ENCODE data around the gene KNCN.

Gene KNCN

DNA sequence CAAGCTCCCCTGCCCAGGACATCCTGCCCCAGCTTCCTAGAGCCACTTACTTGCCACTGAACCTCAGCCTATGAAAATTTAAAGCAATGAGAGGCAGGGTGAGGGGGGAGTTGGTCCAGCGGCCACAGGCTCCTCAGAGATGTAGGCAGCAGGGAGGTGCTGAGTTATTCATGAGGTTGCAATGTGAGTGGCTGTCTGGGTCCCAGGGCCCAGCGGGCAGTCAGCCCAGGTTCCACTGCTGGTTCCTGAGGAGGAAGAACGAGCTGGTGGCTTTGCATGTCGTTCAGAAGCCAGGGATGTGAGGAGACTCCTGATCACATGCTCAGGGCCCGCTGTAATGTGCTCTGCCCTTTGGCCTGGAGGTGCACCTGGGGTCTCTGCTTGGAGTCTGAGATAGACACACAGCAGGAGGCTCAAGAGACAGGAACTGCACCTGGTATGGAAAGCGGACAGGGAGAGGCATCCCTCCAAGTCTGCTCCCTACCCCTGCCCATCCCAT lies at the start of gene KNCN:
TSS of gene KNCN (minus strand) at position 51 of the 499 bp plus-strand sequence. CDS start 432 bp downstream, outside the sequence.
- no peak for DNase-seq

DNA sequence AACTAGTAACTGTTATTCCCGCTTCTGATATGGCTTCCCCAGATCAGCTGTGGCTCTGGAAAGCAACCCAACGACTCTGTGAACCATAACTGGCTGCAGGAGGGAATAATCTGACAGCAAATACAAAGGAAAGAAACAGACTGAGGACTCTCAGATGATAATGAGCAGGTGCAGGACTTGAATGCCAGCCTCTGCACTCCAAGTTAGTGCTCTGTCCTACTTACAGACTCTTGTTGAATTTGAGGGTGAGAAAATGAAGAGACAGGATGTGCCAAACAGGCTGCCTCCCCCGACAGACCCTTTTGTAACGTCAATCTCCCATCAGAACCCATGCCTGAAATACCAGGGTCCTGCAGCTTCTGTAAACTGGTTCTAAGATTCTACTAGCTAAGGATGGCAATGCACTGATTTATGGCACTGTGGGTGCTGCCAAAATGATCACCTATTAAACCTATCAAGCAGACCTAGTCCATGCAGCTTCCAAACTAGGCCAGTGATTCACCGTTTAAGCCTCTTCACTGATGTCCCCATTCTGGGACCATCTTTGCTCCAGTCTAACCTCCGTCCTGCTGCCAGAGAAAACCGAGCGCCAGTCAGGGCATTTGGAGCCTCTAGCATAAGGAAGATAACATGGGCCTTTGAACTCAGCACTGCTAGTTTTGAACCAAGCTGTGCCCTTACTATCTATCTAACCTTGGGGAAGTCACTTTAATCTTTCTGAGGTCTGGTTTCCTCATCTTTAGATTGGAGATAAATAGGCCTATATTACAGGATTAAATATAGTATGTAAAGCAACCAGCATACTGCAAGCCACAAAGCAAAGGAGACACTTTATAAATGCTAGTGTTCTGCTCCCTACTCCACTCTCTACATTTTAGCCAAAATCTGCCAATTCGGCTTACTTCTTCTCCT lies 47.9 kb upstream of the KNCN start:
- peak; percentile 32 for DNase-seq

DNA sequence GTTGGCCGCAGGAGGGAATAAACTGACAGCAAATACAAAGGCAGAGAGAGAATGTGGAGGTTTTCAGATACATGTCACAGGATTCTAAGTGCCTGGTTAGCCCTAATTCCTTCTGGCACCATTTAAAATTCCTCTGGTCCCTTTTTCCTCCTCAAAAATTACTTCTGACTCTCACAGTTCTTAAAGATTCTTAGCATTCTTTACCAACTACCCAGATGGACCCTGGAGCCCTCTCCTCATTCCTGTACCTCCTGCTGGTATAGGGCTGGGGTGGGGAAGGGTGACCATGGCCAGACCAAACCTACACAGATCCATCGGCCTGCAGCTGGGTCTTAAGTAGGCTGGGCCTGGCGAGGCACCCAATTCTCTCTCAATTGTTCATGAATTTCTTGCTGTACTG lies 45.4 kb upstream of the KNCN start:
- no peak for DNase-seq

DNA sequence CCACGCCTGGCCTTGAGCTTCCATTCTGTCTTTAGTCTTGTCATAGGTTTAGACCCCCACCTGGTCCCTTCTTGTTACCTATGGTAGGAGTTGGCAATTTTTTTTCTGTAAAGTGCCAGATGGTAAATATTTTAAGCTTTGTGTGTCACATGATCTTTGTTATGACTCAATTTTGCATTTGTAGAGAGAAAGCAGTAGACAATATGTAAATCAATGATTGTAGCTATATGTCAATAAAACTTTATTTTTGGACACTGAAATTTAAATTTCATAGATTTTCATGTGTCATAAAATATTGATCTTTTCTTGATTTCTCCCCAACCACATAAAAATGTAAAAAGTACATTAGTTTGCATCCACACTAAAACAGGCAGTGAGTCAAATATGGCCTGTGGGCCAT lies 44.6 kb upstream of the KNCN start:
- DNase-seq, result no peak

DNA sequence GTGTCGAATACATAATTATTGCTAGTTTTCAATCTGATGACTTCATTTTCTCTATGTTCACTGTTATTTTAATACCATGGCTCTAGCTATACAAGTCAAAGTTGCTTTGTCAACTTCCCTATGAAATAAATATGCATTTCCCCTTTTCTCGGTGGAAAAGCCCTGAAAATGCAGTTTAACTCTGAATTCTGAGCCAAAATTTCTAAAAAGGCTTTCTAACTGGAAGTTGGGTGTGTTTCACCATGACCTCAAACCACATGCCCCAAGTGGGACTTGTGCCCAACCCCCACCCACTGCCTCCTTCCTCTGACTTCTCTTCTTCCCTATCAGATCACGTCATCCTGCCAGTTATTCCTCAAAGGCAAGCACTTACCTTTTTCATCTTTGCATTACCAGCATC lies 43.7 kb upstream of the KNCN start:
- DNase-seq, result peak; percentile 90

DNA sequence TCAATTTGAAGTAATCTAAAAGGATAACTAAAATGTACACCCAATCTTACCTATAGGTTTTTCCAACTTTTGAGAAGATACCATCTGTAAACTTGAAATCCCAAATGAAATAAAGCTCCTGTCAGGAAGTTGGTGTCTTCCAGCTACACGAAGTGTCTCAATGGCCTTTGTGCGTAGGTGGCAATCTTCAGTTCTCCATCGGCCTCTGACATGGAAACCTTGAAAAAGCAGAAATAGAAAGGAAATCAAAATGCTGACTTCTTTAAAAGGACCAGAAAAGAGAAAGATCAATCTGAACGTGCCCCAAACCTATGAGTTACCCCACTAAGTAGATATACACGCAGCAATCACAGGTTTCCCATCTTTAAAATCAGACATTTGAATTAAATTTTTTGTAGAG lies 42.6 kb upstream of the KNCN start:
- DNase-seq, result no peak

DNA sequence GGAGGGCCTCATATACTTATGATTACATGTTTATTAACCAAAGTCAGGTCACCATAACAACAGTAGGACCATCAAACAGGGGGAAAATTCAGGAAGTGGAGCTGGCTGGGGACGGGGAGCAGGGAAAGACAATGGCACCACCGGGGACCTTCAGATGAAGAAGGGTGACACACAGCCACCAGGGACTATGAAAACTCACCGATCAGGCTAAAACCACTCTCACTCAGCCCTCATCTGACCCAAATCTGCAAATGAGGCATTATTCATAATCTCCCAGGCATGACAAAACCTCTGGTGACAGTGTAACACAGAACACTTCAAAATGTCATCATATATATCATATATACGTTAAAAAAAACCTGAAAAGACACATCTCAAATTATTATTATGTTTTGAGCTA lies 41.4 kb upstream of the KNCN start:
- no peak for DNase-seq

DNA sequence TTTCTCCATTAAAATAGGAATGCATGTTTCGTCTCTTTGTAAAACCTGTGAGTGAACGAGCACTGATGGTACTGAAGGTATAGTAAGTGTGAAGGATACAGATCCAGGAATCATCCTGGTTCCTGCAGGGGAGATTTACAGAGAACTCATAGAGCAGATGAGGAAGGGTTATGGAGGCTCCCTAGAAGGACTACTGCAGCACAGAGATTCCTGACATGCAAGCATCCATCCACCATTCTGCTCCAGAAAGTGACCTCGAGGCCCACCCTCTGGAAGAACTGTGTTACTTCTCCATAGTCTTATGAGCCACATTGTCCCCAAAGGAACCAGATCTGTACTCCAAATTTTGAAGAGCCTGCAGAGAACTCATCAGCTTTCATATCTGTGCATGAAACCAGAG lies 38.1 kb upstream of the KNCN start:
- DNase-seq, result no peak

DNA sequence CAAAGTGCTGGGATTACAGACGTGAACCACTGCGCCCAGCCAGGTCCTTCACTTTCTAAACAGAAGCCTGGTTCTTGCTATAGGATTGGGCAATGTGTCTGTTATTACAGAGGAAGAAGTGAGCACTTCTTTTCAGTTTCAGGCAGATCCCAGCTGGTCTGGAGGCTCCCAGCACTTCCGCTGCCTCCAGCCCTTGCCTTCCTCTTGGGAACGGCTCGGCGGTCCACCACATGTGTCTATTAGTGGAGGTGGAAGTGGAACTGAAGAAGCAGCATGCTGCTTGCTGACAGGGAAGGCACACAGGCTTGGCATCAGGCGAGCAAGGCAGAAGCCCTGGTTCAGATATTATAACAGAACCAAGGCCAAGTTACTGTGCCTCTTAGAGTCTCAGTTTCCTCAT lies 35.6 kb upstream of the KNCN start:
- DNase-seq, result no peak

DNA sequence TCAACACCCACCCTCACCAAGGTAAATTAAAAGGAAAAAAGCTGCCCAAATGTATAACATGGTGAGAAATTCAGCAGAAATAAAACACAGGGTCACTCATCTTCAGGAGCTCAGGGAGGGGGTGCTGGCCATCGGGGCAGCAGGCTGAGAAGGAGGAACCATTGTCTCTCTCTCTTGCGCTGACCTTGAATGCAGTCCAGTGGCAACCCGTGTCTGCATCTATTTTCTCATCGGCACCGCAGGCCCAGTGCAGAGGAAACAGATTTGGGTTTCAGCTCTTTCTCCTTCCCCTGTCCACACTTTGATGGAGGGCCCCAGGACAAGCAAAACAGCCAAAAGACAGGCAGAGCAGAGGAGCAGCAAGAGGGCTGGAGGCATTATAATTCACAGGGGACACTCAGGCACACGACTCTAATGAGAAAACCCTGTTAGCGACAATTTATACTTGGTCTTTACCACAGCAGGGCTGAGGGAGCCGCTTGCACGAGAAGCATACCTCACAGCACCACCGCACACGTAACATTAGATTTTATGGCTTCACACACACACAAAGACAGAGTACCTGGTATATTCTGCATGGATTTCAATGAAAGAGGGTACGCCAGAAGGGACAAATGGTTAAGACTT lies 34.0 kb upstream of the KNCN start:
- no peak for DNase-seq

DNA sequence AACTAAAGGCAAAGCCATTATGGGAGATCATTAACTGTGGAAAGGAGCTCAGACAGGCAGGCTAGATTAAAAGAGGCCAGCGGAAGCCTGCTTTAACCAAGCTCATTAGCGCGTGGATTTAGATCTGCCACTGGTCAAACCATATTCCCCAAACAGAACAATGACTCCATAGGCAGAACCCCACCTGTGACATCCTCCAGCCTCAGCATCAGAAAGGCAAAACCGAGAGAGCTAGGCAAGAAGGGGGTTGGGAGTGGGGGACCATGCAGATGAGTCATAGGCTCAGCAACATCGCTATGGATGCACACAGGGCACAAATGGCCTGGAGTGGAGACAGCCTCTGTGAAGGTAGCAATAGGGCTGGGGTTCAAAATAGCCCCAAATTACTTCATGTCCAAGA lies 32.0 kb upstream of the KNCN start:
- DNase-seq, result no peak

DNA sequence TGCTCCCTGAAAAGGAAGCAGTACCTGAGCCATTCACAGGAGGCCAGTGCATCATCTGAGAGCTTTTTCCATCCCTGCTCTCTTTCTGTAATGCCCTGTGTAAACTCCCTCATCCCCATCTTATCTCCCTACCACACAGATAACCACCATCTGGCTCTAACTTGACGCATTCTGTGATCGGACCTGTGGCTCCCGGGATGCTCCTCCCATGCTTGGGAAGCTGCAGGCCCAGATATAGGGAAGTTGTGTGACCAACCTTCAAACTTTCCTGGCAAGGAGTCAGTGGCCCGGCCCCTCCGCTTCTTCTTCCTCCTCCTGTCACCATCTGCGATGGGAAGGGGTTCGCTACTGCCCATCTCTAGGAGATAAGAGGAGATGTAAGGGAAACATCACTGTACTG lies 31.5 kb upstream of the KNCN start:
- DNase-seq, result peak; percentile 75

DNA sequence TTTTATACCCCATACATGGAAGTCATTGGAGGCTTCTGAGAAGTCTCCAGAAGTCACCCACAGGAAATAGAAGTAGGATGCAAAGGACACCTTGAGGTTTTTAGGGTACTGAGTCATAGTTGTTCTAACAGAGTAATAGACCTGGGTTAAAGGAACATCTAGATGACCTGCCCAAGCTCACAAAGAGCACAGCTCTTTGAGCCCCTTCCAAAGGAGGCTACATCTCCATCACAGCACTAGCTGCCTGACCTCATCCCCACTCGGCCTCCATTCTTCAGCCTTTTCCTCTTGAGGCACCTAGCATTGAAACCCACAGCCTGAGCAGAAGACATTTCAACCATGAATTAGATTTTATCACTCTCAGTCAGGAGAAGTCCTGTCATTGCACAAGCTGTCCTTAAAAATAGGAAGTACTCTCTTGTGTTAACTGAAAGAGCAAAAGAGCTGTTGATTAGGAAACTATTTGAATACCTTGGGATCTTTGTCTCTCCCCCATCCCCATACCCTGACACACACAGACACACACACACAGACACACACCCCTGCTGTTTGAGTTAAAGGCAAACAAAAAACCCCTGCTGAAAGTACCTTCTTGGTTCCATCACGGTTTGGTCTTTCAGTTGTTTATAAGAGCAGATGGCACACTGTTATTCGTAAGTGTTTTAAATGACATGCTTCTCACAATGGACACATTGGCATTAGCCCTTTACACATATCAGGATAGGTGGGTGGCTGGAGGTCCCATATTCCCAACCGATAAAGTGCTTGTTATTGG lies 30.4 kb upstream of the KNCN start:
- DNase-seq, result peak; percentile 89

DNA sequence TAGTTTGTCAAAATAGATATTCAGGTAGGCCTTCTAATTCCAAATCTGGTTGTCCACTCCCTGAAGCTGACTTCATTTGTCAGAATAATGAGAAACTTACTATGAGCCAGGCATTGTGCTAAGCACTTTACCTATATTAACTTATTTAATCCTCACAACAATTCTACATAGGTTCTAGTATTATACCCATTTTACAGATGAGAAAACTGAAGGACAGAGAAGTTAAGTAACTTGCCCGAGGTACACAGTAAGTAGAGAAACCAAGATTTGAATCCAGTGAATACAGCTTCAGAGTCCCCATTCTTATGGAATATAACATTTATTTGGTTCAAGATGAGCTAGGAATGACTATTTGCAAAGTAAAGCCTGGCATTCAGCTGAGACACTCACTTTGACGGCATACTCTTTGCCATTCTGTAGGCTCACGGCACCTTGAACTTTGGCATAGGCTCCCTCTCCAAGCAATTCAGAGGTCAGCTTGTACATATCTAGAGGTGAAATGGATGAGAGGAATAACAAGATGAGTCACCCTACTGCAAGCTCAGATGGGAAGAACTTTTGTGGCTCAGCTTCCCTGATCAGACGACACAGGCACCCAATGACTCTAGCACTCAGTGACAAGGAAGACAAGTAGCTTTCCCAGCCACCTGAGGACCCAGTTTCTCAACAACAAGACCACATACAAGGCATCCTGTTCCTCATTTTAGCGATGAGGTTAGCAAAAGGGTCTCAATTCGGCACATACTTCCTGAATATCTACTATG lies 28.9 kb upstream of the KNCN start:
- no peak for DNase-seq

DNA sequence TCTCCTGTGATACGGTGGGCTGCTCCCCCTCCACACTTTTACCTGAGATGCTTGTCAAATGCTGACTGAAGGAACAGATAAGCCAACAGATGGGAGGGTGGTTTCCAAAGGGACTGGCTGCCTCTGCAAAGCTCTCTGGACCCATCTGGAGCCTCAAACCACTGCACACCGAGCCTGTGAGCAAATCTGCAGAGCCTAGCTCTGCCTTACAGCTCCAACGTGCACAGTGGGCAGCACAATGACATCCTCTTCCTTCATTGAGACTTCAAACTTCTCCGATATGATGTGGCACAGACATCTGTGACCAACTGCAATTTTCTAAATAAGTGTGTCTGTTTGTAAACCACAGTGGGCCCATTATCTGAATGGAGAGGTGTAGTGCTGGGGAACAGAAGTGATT lies 26.2 kb upstream of the KNCN start:
- DNase-seq, result no peak

DNA sequence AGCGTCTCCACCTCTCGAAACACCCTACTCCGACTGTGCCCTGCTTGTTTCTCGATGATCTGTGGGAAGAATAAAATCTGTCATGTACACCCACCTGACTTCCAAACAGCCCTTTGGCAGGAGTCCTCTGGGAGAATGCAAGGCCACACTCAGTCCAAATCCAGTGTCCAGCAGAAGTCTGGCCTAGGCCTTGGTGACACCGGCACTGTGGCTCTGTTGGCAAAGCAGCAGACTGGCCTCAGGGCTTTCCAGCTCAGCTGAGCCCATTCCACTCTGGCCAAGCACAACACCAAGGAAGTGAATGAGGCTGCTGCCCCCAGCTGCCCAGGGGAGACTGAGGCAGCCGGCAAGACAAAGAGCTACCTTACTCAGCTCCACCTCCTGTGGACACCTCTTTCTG lies 25.1 kb upstream of the KNCN start:
- DNase-seq, result no peak

DNA sequence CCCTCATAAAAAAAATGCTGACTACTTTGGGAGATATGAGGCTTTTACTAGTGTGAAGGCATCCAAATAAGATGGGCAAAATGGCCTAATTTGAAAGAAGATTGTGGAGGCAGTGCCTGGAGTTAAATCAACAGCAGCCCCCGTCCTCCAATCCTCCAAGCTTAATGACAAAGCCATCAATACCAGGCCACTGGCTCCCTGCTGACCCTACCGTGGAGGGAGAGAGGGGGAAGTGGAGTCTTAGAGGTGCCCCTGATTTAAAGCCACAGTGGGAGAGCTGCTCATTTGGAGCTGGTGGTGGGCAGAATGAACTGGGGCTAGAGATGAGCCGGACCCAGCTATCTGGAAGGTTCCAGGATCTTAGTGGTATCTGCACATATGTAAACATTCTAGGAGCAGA lies 24.3 kb upstream of the KNCN start:
- no peak for DNase-seq

DNA sequence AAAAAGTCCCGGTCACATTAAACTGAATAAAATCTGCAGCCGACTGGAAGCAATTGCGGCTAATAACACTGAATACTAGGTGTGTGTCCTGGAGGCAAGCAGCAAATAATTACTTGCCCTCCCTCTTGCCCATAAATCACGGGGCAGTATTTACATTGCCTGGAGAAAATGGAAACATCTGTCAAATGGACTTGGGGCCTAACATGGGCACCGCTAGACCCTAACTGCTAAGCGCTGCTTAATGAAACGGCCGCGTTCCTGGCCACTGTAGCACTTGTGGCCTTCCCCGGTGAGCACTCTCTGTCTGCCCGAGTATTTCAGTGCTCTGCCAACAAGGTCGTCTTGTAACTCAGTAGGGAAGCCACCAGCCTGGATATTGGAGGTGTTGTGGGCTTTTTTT lies 23.9 kb upstream of the KNCN start:
- no peak for DNase-seq

DNA sequence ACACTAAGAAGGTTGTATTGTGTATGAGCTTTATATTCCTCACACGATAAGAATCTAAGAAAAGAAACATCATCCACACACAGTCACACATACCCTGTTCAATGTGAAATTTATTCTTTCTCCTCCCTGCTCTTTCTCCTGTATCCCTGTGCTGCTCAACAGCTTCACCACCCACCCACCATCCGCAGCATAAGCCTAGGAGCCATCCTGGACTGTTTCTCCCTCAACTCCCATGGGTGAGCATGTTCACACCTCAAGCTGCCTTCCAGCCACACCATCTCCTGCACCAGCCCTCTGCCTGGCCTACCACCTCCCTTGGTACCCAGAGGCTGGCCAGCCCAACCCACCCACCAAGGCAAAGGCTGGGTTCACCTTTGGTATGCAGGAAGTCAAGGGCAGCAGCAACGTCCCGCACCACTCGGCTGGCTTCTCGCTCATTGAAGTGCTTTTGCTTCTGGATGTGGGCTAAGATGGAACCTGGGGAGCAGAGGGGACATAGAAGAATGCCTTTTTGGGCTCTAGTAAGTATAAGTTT lies 20.3 kb upstream of the KNCN start:
- DNase-seq, result no peak

DNA sequence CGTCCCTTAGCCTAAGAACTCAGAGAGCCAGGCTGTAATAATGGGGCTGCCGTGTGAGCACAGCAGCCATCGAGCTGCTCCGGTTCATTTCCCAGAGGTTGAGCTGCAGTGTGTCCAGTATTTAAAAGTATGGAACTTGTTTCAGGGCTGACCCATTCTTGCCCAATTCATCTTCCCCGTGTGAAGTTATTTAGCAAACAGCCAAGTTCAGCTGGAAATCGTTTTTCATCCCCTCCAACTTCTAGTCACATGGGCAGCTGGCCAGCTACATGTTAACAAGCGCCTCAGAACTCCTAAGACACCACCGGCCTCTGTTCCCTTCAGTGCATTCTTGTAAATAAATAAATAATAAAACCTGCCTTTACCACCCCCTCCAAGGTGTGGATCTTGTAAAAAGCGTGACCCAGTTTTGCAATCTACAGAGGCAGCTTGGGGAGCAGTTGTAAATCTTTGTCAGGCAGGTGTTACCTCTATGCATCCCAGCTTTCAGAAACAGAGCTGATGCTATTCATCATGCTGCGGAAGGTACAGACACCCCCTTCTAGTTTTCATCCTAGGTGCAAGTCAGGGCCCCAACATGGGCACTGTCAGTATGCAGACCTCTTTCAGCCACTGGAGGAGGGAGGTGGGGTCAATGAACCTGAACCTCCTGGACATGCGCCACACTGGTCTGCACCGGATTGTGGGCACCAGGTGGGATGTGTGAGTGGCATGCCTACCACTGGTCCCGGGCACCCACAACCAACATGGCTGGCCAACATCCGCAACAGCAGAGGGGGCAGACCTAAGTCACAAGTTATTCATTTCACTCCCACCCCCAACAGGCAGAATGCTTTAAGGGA lies 18.7 kb upstream of the KNCN start:
- no peak for DNase-seq

DNA sequence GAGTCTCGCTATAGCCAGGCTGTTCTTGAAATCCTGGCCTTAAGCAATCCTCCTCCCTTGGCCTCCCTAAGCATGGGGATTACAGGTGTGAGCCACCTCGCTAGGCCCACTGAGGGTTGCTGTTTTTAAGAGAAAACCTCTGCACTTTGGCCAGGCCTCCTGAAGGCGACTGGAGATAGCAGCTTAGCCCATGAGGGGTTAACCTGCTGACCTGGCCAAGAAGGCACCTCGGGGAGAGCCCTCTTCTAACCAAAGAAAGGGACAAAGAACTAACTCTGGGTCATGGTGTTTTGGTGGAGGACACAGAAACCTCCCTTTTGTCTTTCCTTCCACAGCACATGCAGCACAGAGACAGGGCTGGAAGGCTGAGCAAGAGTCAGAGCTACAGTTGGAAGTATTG lies 17.7 kb upstream of the KNCN start:
- DNase-seq, result no peak

DNA sequence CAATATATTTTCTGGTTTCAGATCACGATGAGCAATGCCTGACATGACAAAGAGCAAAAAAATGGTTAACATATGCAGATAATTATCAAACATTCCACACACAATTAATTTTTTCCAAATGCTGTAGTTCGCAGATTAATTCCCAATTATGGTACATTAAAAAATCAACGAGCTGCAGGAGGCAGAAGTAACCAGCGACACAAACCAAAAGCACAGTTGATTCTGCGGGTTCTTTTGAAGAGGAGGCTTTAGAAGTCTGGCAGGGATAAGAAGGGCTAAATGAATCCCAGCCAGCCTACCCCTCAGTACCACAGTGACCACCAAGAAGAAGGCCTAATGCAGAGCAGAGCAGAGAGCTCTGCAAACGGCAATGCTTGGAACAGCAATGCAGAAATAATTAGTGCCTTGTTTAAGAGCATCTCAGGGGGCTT lies 17.0 kb upstream of the KNCN start:
- DNase-seq, result no peak

All from OCI-M1 (cell line).